HepG2 (cell line): ENCODE measurements around the gene PGC. TPM values are rescaled to one million over a fixed set of nuclear protein-coding genes. Genes with fewer than 3 reads are reported as not detected.
A peak's percentile ranks its signal among the peaks of the same experiment; 100 is the strongest.

Experiments
- ADNP ChIP-seq: sonication (generic); formaldehyde crosslinking; IDR thresholded peaks from 2 replicates; pipeline ENCODE4 v1.4.0; 2020; ENCODE audit warnings: missing genetic modification reagents
- BATF2 ChIP-seq: sonication (generic); formaldehyde crosslinking; IDR thresholded peaks from 2 replicates; pipeline ENCODE4 v1.8.0; 2022; ENCODE audit warnings: mild to moderate bottlenecking, missing genetic modification reagents, moderate library complexity
- CHD2 ChIP-seq: IDR thresholded peaks from 2 replicates; pipeline ENCODE4 v1.6.1; 2011; ENCODE audit warnings: low read depth, low read length, improper control_type of control experiment
- DNMT1 ChIP-seq: sonication (generic); formaldehyde crosslinking; IDR thresholded peaks from 2 replicates; pipeline ENCODE4 v1.5.1; 2020; ENCODE audit warnings: mild to moderate bottlenecking, missing genetic modification reagents
- NR2F1 ChIP-seq, 2 experiments: fragments of 450-650 bp in 1 of 2; formaldehyde crosslinking in 1 of 2; IDR thresholded peaks; 2 replicates each; pipeline versions ENCODE4 v1.5.0 to v1.6.1; 2016 to 2020; ENCODE audit warnings: mild to moderate bottlenecking in 1 of 2, missing compliant biosample characterization in 1 of 2, missing genetic modification reagents in 1 of 2, moderate library complexity in 1 of 2
- PBX2 ChIP-seq: IDR thresholded peaks from 2 replicates; pipeline ENCODE4 v1.6.1; 2016; ENCODE audit warnings: control low read depth
- PCBP2 ChIP-seq: fragments of 200-400 bp; formaldehyde crosslinking; optimal IDR thresholded peaks from 2 replicates; pipeline ENCODE3; 2018; ENCODE audit warnings: low read length, low read depth; ENCODE audit not compliant: poor library complexity, severe bottlenecking
- PRDM4 ChIP-seq: sonication (generic); formaldehyde crosslinking; IDR thresholded peaks from 2 replicates; pipeline ENCODE4 v1.9.0; 2021; ENCODE audit warnings: missing genetic modification reagents, borderline replicate concordance
- SALL2 ChIP-seq: sonication (generic); formaldehyde crosslinking; IDR thresholded peaks from 2 replicates; pipeline ENCODE4 v1.8.1; 2023; ENCODE audit warnings: mild to moderate bottlenecking, missing genetic modification reagents, inconsistent platforms
- SNAPC2 ChIP-seq: sonication (generic); formaldehyde crosslinking; IDR thresholded peaks from 2 replicates; pipeline ENCODE4 v1.8.1; 2022; ENCODE audit warnings: mild to moderate bottlenecking, missing genetic modification reagents
- SRSF1 ChIP-seq: fragments of 200-400 bp; formaldehyde crosslinking; optimal IDR thresholded peaks from 2 replicates; pipeline ENCODE3; 2017; ENCODE audit warnings: mild to moderate bottlenecking, low read depth, low read length, moderate library complexity
- TAF15 ChIP-seq: fragments of 200-400 bp; formaldehyde crosslinking; IDR thresholded peaks from one replicate; pipeline ENCODE4 v1.6.1; 2018; ENCODE audit warnings: mild to moderate bottlenecking, low read depth, low read length; ENCODE audit not compliant: poor library complexity, severe bottlenecking
- TARDBP ChIP-seq: sonication (generic); formaldehyde crosslinking; IDR thresholded peaks from 2 replicates; pipeline ENCODE4 v1.8.0; 2022; ENCODE audit warnings: mild to moderate bottlenecking, missing genetic modification reagents
- ZBTB20 ChIP-seq: sonication (generic); formaldehyde crosslinking; IDR thresholded peaks from 2 replicates; pipeline ENCODE4 v1.8.1; 2023; ENCODE audit warnings: missing genetic modification reagents, low read depth, mild to moderate bottlenecking, borderline replicate concordance
- ZNF138 ChIP-seq: sonication (generic); formaldehyde crosslinking; IDR thresholded peaks from 2 replicates; pipeline ENCODE4 v1.5.0; 2020; ENCODE audit warnings: mild to moderate bottlenecking, low read depth, missing genetic modification reagents
- ZNF234 ChIP-seq: sonication (generic); formaldehyde crosslinking; conservative IDR thresholded peaks from 2 replicates; pipeline ENCODE4 v1.5.1; 2020; ENCODE audit warnings: mild to moderate bottlenecking, missing genetic modification reagents
- ZNF276 ChIP-seq: sonication (generic); formaldehyde crosslinking; IDR thresholded peaks from 2 replicates; pipeline ENCODE4 v1.4.0; 2020; ENCODE audit warnings: mild to moderate bottlenecking, low read depth, missing genetic modification reagents
- ZNF33A ChIP-seq: sonication (generic); formaldehyde crosslinking; IDR thresholded peaks from 2 replicates; pipeline ENCODE4 v1.5.1; 2020; ENCODE audit warnings: missing genetic modification reagents, mild to moderate bottlenecking, moderate library complexity, borderline replicate concordance
- ZNF670 ChIP-seq: sonication (generic); formaldehyde crosslinking; IDR thresholded peaks from 2 replicates; pipeline ENCODE4 v1.8.0; 2022; ENCODE audit warnings: mild to moderate bottlenecking, missing genetic modification reagents, borderline replicate concordance
- ZNF691 ChIP-seq: sonication (generic); formaldehyde crosslinking; IDR thresholded peaks from 2 replicates; pipeline ENCODE4 v1.4.0; 2020; ENCODE audit warnings: missing genetic modification reagents, low read depth, mild to moderate bottlenecking, borderline replicate concordance
- ZNF75D ChIP-seq: sonication (generic); formaldehyde crosslinking; IDR thresholded peaks from 2 replicates; pipeline ENCODE4 v1.8.1; 2023; ENCODE audit warnings: missing genetic modification reagents, mild to moderate bottlenecking, borderline replicate concordance
- ZNF773 ChIP-seq: sonication (generic); formaldehyde crosslinking; IDR thresholded peaks from 2 replicates; pipeline ENCODE4 v1.4.0; 2020; ENCODE audit warnings: missing genetic modification reagents, borderline replicate concordance
- polyA plus RNA-seq, 8 experiments: library from polyadenylated mRNA; depleted of rRNA in 3 of 8; stranded (reverse) in 7 of 8; unstranded in 1 of 8; fragments of >200 nt; fragmentation: Illumina TruSeq in 4 of 8; extraction: Trizol in 4 of 8; gene quantifications; 2 replicates each; pipeline versions ENCODE4 v1.2.1 to v1.2.3, GENCODE V29; 2011 to 2016; ENCODE audit warnings: low read depth in 4 of 8, missing spikeins in 1 of 8, mixed read lengths in 1 of 8; ENCODE audit not compliant: insufficient read depth in 1 of 8
- total RNA-seq, 5 experiments: library from RNA; depleted of rRNA; stranded (reverse); fragments of >200 nt; fragmentation: Illumina TruSeq; extraction: Trizol; gene quantifications; 2 replicates each; pipeline ENCODE4 v1.2.3, GENCODE V29; 2016; ENCODE audit warnings: low read depth in 1 of 5

PGC gene
- total and polyA plus RNA-seq, 2 of the 13 experiments (the other 11 are each of a cell fraction or from before 2014, with no cell fraction given): 426 to 502 TPM

- TF ChIP-seq PRDM4 (CRISPR knock-in tag) (no peak), SRSF1 (no peak), TAF15 (no peak), TARDBP (CRISPR knock-in tag) (peak; percentile 93), ZNF234 (CRISPR knock-in tag) (no peak), PCBP2 (no peak), ZNF670 (CRISPR knock-in tag) (peak; percentile 10; the same call in 1 of the 2 replicates), ZNF773 (CRISPR knock-in tag) (no peak), ZNF276 (CRISPR knock-in tag) (no peak; the same call in 1 of the 2 replicates), ADNP (CRISPR knock-in tag) (no peak), ZBTB20 (CRISPR knock-in tag) (peak; percentile 25; the same call in 1 of the 2 replicates), PBX2 (CRISPR knock-in tag) (0 out of 2 replicates have a peak, but pooled peaks have one; percentile 12), CHD2 (no peak), SALL2 (CRISPR knock-in tag) (peak; percentile 93), NR2F1 (CRISPR knock-in tag; IDR thresholded peaks at IDR 0.05) (no peak), BATF2 (CRISPR knock-in tag) (0 out of 2 replicates have a peak, but pooled peaks have one; percentile 71), ZNF691 (CRISPR knock-in tag) (peak; percentile 81; the same call in 1 of the 2 replicates), ZNF75D (no peak), ZNF138 (peak; percentile 69; the same call in 1 of the 2 replicates), DNMT1 (no peak), SNAPC2 (CRISPR knock-in tag) (no peak), ZNF33A (CRISPR knock-in tag) (peak; percentile 80; the same call in 1 of the 2 replicates)
Observed at GRCh38 chr6:41787219-41787917, 40.2 kb upstream of the PGC start, which contains the start of gene TOMM6 (continued).
